Tibial nerve (tissue), 4 donors: ENCODE measurements around the gene VGF.
A peak's percentile ranks its signal among the peaks of the same experiment; 100 is the strongest.

ENCODE experiments used
- CTCF ChIP-seq, 5 experiments: fragments of 200-600 bp in 3 of 5; fragments of 450-650 bp in 2 of 5; sonication (generic) in 3 of 5; IDR thresholded peaks; one replicate each; pipeline ENCODE4 v1.5.1; 2016 to 2019; ENCODE audit warnings: antibody characterized with exemption in 5 of 5, mild to moderate bottlenecking in 3 of 5, moderate library complexity in 2 of 5
- EP300 ChIP-seq, 2 donors: sonication (generic); formaldehyde crosslinking; IDR thresholded peaks; one replicate each; pipeline ENCODE4 v1.6.1; 2017; ENCODE audit warnings: antibody characterized with exemption in 2 of 2, mild to moderate bottlenecking in 1 of 2
- POLR2A ChIP-seq, 2 donors: fragments of 450-650 bp; IDR thresholded peaks; one replicate each; pipeline ENCODE4 v1.6.1; 2017; ENCODE audit warnings: antibody characterized with exemption in 2 of 2, mild to moderate bottlenecking in 2 of 2, moderate library complexity in 2 of 2

DNA sequence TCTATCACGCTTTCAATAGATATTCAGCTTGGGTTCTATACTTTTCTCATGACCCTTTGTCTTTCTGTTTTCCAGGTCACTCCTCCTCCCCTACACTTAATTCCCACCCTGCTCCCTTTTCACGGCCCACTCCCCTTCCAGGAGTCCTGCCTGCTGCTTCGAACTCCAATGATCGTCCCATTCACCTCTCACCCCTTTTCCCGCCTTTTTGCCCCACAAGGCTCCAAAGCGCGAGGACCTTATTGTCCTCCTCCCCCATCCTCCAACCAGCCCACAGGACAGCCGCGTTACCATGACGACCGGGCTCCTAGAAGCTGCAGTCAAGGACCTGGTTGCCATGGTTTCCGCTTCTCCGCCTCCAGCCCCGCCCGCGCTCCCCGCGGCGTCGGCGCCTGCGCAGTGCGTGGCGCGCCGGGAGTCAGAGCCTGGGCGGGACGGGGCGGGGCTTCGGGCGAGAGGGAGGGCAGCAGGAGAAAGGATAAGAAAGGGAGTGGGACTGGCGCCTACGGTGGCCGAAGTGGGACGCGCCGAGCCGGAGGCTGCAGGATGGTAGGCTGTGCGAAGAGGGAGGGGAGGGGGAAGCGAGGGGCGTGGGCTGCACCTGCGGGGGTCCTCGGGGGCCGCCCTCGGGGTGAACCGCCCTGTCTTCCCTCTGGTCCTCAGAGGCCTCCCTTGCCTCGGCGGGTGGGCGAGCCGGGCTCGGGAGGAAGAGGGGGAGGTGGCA, 11.2 kb downstream of the VGF start, which contains the start of gene AP1S1:
- TF ChIP-seq POLR2A (IDR thresholded peaks at IDR 0.05) = peak in 1 of 2 donors; percentile 25
- peak in 1 of 5 experiments; percentile 14 for TF ChIP-seq CTCF (IDR thresholded peaks at IDR 0.05)
- TF ChIP-seq EP300 (IDR thresholded peaks at IDR 0.05) = peak in 1 of 2 donors; percentile 58
